CD8-positive, alpha-beta memory T cell (primary cell): Measurements from ENCODE around the gene CSMD2. TPM values are rescaled to one million over a fixed set of nuclear protein-coding genes. Genes with fewer than 3 reads are reported as not detected.
"Not testable (repeated sequence)": the region's sequence is repeated elsewhere in the genome, so short reads cannot be mapped to it uniquely, and the experiment has no call there.

Experiments used
- CTCF ChIA-PET: fragments of 350-600 bp; sonication (Branson Sonifier 250); formaldehyde crosslinking; loops from one replicate; lab custom pipeline; 2021; ENCODE audit warnings: antibody characterized with exemption; lab: Charles Lee
- POLR2A ChIA-PET: fragments of 350-600 bp; sonication (Branson Sonifier 250); formaldehyde crosslinking; loops from one replicate; lab custom pipeline; 2021; ENCODE audit warnings: antibody characterized with exemption; lab: Charles Lee
- DNase-seq, 5 donors: peaks; one replicate each; pipeline versions ENCODE4 v3.0.0 to v3.0.0-alpha.2; 2020 to 2022; ENCODE audit warnings: mixed read lengths in 1 of 5
- H3K27ac ChIP-seq: one replicate; pipeline ENCODE4 v1.7.0; 2013; ENCODE audit warnings: low read depth, mild to moderate bottlenecking, low read length, moderate library complexity
- H3K27me3 ChIP-seq: 2 replicates; pipeline ENCODE4 v1.7.0; 2013; ENCODE audit warnings: low read length, mild to moderate bottlenecking; ENCODE audit not compliant: insufficient read depth, poor library complexity, severe bottlenecking
- H3K36me3 ChIP-seq: 2 replicates; pipeline ENCODE4 v1.7.0; 2013; ENCODE audit warnings: mild to moderate bottlenecking, low read length, moderate library complexity; ENCODE audit not compliant: insufficient read depth
- H3K4me1 ChIP-seq: 2 replicates; pipeline ENCODE4 v1.7.0; 2013; ENCODE audit warnings: mild to moderate bottlenecking, low read length, moderate library complexity; ENCODE audit not compliant: insufficient read depth
- H3K4me3 ChIP-seq: 2 replicates; pipeline ENCODE4 v1.7.0; 2013; ENCODE audit warnings: mild to moderate bottlenecking, low read length
- H3K9me3 ChIP-seq: 2 replicates; pipeline ENCODE4 v1.7.0; 2013; ENCODE audit warnings: mild to moderate bottlenecking, low read length
- H3K27ac Mint-ChIP-seq, 8 donors: one replicate each; pipeline ENCODE4 v1.8.0; 2020 to 2021; ENCODE audit warnings: mixed read lengths in 8 of 8, mild to moderate bottlenecking in 6 of 8, inconsistent platforms in 3 of 8, moderate library complexity in 3 of 8
- H3K27me3 Mint-ChIP-seq, 2 donors: one replicate each; pipeline ENCODE4 v1.8.0; 2020 to 2021; ENCODE audit warnings: mixed read lengths in 2 of 2, mild to moderate bottlenecking in 1 of 2, moderate library complexity in 1 of 2
- H3K36me3 Mint-ChIP-seq, 3 donors: one replicate each; pipeline ENCODE4 v1.8.0; 2020 to 2021; ENCODE audit warnings: mixed read lengths in 3 of 3, inconsistent platforms in 1 of 3, mild to moderate bottlenecking in 1 of 3
- H3K4me1 Mint-ChIP-seq, 3 donors: one replicate each; pipeline ENCODE4 v1.8.0; 2020 to 2021; ENCODE audit warnings: mixed read lengths in 3 of 3, inconsistent platforms in 1 of 3, mild to moderate bottlenecking in 1 of 3
- H3K4me3 Mint-ChIP-seq, 7 donors: one replicate each; pipeline ENCODE4 v1.8.0; 2020 to 2021; ENCODE audit warnings: mixed read lengths in 7 of 7, mild to moderate bottlenecking in 6 of 7, moderate library complexity in 4 of 7, inconsistent platforms in 2 of 7
- H3K9me3 Mint-ChIP-seq, 5 donors: one replicate each; pipeline ENCODE4 v1.8.0; 2020 to 2022; ENCODE audit warnings: mixed read lengths in 5 of 5, mild to moderate bottlenecking in 3 of 5, moderate library complexity in 2 of 5, inconsistent platforms in 1 of 5
- polyA plus RNA-seq: library from polyadenylated mRNA; unstranded; fragments of 300-500 nt; fragmentation: Illumina TruSeq; gene quantifications from one replicate; pipeline ENCODE4 v1.2.3, GENCODE V29; 2021
- total RNA-seq, 2 experiments: library from RNA; stranded (reverse); gene quantifications; one replicate each; pipeline ENCODE4 v1.2.3, GENCODE V29; 2021

Gene CSMD2
- total and polyA plus RNA-seq, 3 experiments from 2014 or later: not detected

DNA sequence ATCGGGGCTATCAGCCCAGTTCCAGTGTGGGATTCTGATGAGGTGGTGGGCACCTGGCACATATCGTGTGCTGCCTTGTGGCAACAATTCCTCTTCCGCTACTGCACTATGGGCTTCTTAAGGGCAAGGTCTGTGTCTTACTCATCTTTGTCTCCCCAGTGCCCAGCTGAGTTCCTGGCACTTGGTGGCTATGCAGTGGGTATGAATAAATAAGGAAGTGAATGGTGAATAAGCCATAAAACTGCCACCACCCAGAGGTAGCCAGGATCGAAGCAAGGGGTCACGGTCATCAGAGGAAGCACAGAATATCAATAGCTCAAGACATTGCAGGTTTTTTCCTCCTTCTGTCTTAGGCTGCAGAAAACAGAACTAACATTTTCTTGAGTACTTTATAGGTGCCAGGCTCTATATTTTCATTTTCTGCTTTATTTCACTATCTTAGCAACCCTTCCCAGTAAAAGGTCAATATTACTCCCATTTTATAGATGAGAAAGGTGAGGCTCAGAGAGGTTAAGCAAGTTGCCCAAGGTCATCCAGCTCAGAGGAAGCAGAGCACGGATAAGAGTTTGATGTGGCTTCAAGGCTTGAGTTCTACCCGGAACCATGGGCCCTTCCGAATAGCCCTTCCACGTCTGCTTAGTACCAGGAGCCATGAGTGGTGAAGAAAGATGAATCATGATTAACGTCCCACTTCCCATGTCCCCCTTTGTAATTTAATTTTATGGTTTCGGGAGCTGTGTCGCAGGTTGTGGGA lies 21.9 kb upstream of the CSMD2 start:
- Histone ChIP-seq H3K4me1 (no peaks in the 10 kb centered on the region), H3K4me3 (no peak overlapping the region), H3K36me3 (no peaks in the 10 kb centered on the region), H3K27ac (no peak overlapping the region), H3K9me3 (no peaks in the 10 kb centered on the region), H3K27me3 (no peaks in the 10 kb centered on the region)
- H3K4me3 Mint-ChIP-seq: no peak overlapping the region
- no peak overlapping the region for H3K27ac Mint-ChIP-seq
- ChIA-PET CTCF (no interaction called here), POLR2A (no interaction called here)
- H3K36me3 Mint-ChIP-seq: no peaks in the 10 kb centered on the region
- H3K4me1 Mint-ChIP-seq: no peaks in the 10 kb centered on the region
- peaks cover 4 to 42% of the 10 kb centered on the region in 2 donors for H3K27me3 Mint-ChIP-seq
- no peak for DNase-seq
- H3K9me3 Mint-ChIP-seq: peaks cover 0 to 2% (median 1%) of the 10 kb centered on the region in 5 donors

DNA sequence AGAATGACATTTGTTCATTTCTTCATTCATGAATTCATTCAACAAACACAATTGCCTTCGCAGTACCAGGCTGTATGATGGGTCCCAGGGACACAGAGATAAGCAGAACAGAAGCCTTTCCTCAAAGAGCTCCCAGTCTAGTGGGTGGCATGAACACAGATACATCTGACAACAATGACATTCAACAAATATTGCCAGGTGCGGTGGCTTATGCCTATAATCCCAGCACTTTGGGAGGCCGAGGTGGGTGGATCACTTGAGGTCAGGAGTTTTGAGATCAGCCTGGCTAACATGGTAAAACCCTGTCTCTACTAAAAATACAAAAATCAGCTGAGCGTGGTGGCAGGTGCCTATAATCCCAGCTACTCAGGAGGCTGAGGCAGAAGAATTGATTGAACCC lies 18.4 kb upstream of the CSMD2 start:
- H3K36me3 Mint-ChIP-seq, H3K4me3 Mint-ChIP-seq, CTCF ChIA-PET, H3K4me1 ChIP-seq, H3K9me3 Mint-ChIP-seq, H3K27ac ChIP-seq, POLR2A ChIA-PET, DNase-seq, H3K27me3 ChIP-seq, H3K4me3 ChIP-seq, H3K4me1 Mint-ChIP-seq, H3K27ac Mint-ChIP-seq, H3K36me3 ChIP-seq, H3K9me3 ChIP-seq: not testable (repeated sequence)
- peaks cover 5 to 41% of the 10 kb centered on the region in 2 donors for H3K27me3 Mint-ChIP-seq

DNA sequence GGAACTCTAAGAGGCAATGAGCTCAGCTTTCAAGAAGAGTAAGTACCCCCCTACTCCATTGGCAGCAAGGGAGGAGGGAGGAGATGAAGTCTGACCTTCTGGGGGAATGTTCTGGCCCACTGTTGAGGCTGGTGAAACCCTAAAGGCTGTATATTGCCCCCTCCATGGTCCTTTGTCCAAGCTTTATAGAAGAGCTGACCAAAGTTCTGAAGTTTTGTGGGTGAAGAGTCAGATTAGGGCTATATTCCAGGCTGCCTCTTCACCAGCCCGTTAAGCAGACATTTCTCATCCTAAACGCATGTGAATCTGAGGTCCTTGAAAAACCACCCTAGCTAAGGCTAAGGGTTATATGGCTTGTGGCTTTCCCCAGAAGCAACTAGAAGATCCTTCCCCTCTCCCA lies 13.0 kb upstream of the CSMD2 start:
- no peak overlapping the region for H3K4me3 ChIP-seq
- no peak overlapping the region for H3K27ac ChIP-seq
- H3K27me3 ChIP-seq: peaks cover 4% of the 10 kb centered on the region
- no peaks in the 10 kb centered on the region for H3K36me3 ChIP-seq
- Mint-ChIP-seq H3K9me3 (peaks cover 0 to 2% (median 0%) of the 10 kb centered on the region in 5 donors), H3K4me1 (no peaks in the 10 kb centered on the region), H3K36me3 (no peaks in the 10 kb centered on the region), H3K27ac (no peak overlapping the region), H3K27me3 (peaks cover 21 to 46% of the 10 kb centered on the region in 2 donors), H3K4me3 (no peak overlapping the region)
- H3K9me3 ChIP-seq: no peaks in the 10 kb centered on the region
- no peak for DNase-seq
- POLR2A ChIA-PET: no interaction called here
- H3K4me1 ChIP-seq: no peaks in the 10 kb centered on the region
- CTCF ChIA-PET: no interaction called here

GRCh38 chr1:34176830-34177603 lies 12.0 kb upstream of the CSMD2 start, which contains the start of gene C1orf94:
Gene C1orf94 (plus strand): TSS chr1:34176907. CDS start chr1:34177790, 883 bp downstream.
- no peak for DNase-seq
- Mint-ChIP-seq H3K4me1 (no peaks in the 10 kb centered on the region), H3K9me3 (peaks cover 0 to 2% (median 0%) of the 10 kb centered on the region in 5 donors), H3K36me3 (no peaks in the 10 kb centered on the region), H3K27ac (no peak within 1 kb of the TSS), H3K4me3 (no peak within 1 kb of the TSS), H3K27me3 (peaks cover 21 to 48% of the 10 kb centered on the region in 2 donors)
- no peaks in the 10 kb centered on the region for H3K36me3 ChIP-seq
- no peak within 1 kb of the TSS for H3K4me3 ChIP-seq
- no peaks in the 10 kb centered on the region for H3K4me1 ChIP-seq
- H3K27me3 ChIP-seq: peaks cover 4% of the 10 kb centered on the region
- ChIA-PET CTCF (no interaction called here), POLR2A (no interaction called here)
- H3K9me3 ChIP-seq: no peaks in the 10 kb centered on the region
- no peak within 1 kb of the TSS for H3K27ac ChIP-seq

GRCh38 chr1:34175744-34176143 lies 10.7 kb upstream of the CSMD2 start:
- no peak for DNase-seq
- H3K36me3 ChIP-seq: no peaks in the 10 kb centered on the region
- H3K27me3 ChIP-seq: peaks cover 4% of the 10 kb centered on the region
- ChIA-PET POLR2A (no interaction called here), CTCF (interaction anchor here (1.2 kb wide), 1 partner anchor 15 kb away, joined by 4 read pairs; no protein-coding TSS in a partner anchor)
- H3K4me1 ChIP-seq: no peaks in the 10 kb centered on the region
- H3K36me3 Mint-ChIP-seq: no peaks in the 10 kb centered on the region
- H3K9me3 ChIP-seq: no peaks in the 10 kb centered on the region
- no peak overlapping the region for H3K27ac ChIP-seq
- peaks cover 0 to 2% (median 0%) of the 10 kb centered on the region in 5 donors for H3K9me3 Mint-ChIP-seq
- no peak overlapping the region for H3K4me3 Mint-ChIP-seq
- H3K4me3 ChIP-seq: no peak overlapping the region
- H3K4me1 Mint-ChIP-seq: no peaks in the 10 kb centered on the region
- no peak overlapping the region for H3K27ac Mint-ChIP-seq
- H3K27me3 Mint-ChIP-seq: peaks cover 25 to 59% of the 10 kb centered on the region in 2 donors

- peaks cover 14% of the 10 kb centered on the region for H3K27me3 ChIP-seq
- H3K4me1 ChIP-seq: no peaks in the 10 kb centered on the region
- no peak overlapping the region for H3K4me3 Mint-ChIP-seq
- H3K27ac Mint-ChIP-seq: no peak overlapping the region
- no peaks in the 10 kb centered on the region for H3K9me3 ChIP-seq
- ChIA-PET CTCF (no interaction called here), POLR2A (no interaction called here)
- no peak for DNase-seq
- H3K36me3 Mint-ChIP-seq: peaks cover 0 to 1% (median 0%) of the 10 kb centered on the region in 3 donors
- no peaks in the 10 kb centered on the region for H3K36me3 ChIP-seq
- peaks cover 0 to 10% (median 0%) of the 10 kb centered on the region in 5 donors for H3K9me3 Mint-ChIP-seq
- no peak overlapping the region for H3K4me3 ChIP-seq
- peaks cover 4 to 14% (median 9%) of the 10 kb centered on the region in 3 donors for H3K4me1 Mint-ChIP-seq
- H3K27me3 Mint-ChIP-seq: peaks cover 41 to 66% of the 10 kb centered on the region in 2 donors
- H3K27ac ChIP-seq: no peak overlapping the region
These were observed 2.4 kb upstream of the CSMD2 start for GRCh38 chr1:34167389-34167788.

- peaks cover 14% of the 10 kb centered on the region for H3K27me3 ChIP-seq
- Mint-ChIP-seq H3K27ac (no peak overlapping the region), H3K27me3 (peaks cover 45 to 65% of the 10 kb centered on the region in 2 donors), H3K4me1 (peaks cover 4 to 14% (median 9%) of the 10 kb centered on the region in 3 donors), H3K36me3 (peaks cover 0 to 1% (median 0%) of the 10 kb centered on the region in 3 donors), H3K4me3 (no peak overlapping the region), H3K9me3 (peaks cover 0 to 10% (median 0%) of the 10 kb centered on the region in 5 donors)
- no peak overlapping the region for H3K4me3 ChIP-seq
- H3K36me3 ChIP-seq: no peaks in the 10 kb centered on the region
- H3K9me3 ChIP-seq: no peaks in the 10 kb centered on the region
- DNase-seq: no peak
- ChIA-PET POLR2A (no interaction called here), CTCF (no interaction called here)
- no peak overlapping the region for H3K27ac ChIP-seq
- H3K4me1 ChIP-seq: no peaks in the 10 kb centered on the region
These were observed 1.8 kb upstream of the CSMD2 start for GRCh38 chr1:34166625-34167361.
